ENCODE data around the gene SNX3.

The SNX3 gene

DNA sequence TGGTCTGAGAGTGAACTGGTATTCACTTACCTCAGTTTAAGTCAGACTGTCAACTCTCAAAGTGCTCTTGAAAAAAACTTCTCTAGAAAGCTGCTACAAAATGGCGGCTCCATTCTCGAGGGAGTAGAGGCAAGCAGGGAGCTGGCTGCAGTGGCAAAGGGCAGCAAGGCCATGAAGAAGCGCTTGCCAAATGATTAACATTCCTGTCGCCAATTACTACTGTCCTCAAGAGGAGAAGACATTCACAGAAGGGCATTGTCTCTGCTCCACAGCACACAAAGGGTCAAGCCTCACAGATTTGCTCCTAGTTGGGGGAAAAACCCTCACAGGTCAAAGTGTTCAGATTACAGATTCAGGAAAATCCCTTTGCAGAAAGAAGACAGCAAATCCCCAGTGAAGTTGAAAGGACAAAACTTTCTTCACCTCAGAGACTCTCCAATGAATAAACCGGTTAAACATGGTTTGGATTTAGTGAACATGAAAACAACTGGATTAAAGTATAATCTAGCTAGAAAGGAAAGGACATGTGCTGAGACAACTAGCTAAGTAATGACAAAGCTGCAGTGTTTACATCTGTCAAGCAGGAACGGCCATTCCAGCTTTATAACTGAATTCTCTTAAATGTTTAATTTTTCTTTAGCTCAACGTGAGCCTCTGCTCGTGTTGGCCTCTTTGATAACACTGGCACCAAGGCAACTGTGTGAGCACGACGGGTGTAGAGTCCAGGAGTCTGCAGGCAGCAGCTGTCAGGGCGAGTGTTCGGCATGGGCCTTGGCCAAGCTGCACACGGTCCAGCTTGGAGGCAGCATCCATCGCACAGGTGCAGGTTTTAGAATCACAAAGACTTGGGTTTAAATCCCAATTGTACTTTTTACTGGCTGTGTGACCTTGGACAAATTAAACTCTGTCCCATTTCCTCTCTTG, 57.4 kb downstream of the SNX3 start:
- peak; percentile 62 for DNase-seq

DNA sequence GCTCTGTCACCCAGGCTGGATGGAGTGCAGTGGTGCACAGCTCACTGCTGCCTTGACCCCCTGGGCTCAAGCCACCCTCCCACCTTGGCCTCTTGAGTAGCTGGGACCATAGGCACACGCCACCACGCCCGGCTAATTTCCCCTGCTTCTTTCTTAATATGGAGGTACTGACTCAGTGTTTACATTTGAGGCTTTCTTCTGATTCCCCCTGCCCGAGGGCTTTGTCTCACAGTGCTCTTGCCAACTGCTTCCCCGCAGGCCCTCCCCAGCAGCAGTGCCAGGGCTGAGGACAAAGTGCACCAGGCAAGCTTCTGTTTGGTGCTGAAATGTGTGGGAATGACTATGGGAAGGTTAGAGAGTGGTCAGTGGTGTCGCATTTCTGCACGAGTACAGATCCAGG, 60.2 kb downstream of the SNX3 start:
- no peak for DNase-seq

DNA sequence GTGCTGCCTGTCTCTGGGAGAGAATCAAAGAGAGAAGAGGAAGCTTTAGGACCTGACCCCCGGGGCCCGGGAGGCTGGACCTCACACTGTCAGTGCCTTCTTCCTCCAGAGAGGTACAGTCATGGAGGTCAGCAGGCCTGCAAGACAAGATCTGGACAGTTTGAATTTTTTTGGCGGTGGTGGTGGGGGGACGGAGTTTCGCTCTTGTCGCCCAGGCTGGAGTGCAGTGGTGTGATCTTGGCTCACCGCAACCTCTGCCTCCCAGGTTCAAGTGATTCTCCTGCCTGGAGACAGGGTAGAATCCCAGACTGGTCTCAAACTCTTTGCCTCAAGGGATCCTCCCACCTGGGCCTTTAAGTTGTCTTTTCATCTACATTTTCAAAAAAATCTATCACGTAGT, 60.7 kb downstream of the SNX3 start:
- no peak for DNase-seq

DNA sequence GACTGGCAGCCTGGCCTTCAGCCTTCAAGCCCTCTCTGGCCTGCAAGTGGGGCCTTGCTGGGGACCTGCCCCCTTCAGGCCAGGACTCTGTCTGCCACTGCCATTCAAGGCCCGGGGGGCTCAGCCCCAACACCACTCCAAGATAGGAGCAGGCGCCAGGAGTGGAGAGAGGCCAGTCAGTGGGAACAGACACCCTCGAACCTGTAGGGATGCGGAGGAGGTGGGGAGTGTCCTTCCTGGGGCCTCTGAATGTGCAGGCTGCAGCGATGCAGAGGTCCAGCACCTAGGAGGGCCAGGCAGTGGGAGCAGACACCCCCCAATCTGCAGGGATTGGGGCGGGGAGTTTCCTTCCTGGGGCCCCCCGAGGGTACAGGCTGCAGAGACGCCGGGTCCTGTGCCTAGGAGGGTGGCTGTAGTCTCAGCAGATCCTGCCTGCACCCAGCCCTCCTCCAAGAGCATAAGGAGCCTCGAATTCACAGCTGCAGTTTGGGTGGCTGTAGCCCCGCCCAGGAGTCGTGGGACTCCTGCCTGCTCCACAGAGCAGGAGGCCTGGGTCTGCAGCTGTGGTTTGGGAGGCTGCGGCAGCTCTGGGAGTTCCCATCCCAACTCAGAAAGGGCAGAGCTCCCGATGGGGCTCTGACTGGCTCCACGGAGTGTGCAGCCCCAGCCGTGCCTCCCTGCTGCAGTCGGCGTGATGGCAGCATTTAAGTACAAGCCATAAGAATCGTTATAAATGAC, 61.9 kb downstream of the SNX3 start:
- no peak for DNase-seq

DNA sequence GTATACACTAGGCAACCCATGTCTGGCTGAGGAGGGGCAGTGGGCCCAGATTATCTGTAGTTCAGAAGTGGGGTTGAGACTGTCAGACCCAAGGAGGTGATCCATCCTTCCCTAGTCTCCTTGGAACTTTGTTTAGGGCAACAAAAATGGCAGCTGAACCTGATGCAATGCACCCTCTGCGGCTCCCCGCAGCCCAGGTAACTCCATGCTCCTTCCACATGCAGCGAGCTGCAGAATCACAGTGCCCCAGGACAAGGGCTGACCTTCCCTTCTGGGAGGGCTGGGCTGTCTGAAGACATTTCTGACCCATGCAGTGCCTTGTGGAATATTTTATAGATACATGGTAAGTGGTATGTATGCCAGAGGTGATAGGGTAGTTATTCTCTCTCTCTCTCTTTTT, 65.6 kb downstream of the SNX3 start:
- DNase-seq, result no peak

DNA sequence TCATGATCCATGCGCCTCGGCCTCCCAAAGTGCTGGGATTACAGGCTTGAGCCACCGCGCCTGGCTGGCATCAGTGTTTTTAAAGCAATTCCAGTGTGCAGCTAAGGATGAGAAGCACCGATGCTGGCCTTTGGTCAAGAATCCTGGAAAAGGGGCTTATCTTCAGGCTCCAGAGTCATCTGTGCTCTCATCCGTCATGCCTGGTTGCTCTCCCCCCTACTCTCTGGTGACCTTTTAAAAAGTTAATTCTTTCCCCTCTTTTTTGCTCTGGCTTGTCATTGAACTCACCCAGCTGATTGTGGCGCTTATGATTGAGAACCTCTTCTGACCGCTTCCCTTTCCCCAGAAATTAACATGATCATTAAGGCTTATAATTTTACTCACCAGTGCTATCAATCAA, 66.3 kb downstream of the SNX3 start:
- DNase-seq, result no peak

DNA sequence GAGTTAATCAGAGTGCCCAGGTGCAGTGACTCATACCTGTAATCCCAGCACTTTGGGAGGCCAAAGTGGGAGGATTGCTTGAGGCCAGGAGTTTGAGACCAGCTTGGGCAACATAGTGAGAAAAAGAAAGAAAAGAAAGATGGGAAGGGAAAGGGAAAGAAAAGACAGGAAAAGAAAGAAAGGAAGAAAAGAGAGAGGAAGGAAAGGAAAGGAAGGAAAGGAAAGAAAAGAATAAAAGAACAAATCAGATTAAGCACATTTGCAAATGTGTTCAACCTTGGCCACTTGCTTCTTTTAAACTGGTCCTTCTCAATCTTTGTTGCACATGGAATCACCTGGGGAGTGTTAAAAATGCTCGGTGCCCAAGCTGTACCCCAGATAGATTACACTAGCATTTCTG, 67.0 kb downstream of the SNX3 start:
- no peak for DNase-seq

DNA sequence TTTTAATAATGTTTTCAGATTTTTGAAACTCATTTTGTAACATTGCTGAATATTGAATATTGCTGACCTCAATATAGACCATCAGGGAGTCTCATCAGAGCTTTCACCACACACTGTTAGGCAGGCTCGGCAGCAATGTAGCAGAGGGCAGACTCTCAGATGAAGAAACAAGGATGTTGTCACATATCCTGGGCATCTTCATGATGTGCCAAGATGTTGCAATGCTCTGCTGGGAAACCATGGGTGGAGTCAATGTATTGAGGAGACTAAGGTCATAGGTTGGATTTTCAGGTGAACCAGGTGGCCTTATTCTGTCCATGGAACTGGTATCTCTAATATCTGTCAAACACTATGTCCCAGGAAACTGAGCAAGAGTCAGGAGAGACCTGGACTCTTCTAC, 67.7 kb downstream of the SNX3 start:
- DNase-seq, result no peak

DNA sequence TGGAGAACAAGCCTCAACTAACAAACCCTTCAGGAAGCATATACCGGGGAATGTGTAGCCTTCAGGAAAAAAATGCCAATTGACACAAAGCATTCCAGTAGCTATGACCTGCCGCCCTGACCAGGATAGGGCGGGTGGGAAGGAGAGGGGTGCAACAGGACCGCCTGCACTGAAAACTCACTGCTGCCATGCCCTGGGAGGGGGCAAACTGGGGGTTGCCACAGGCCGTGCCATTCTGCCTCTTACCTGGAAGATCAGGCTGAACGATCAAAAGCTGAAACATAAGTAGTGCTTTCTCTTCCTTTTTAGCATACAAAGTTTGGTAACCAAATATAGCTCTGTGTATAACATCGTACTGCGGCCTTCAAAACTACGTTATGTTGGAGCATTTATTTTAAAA, 73.3 kb downstream of the SNX3 start:
- DNase-seq, result no peak

DNA sequence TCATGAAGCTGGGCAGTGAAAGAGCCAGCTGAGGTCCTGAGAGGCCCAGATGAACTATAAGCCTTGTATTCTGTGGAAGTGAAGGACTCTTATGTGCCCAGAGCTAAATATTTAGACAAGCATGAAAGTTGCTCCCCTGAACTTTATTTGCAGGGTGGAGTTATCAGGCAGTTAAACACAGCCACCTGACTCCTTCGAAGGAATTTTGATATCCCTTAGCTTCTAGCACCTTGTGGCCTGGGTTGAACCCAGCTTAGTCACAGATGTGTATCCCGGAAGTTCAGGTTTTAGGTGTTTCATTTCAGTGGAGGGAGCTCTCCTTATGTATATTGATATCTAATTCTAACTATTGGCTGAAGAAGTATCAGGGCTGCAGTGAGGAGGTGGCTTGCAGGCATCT, 74.6 kb downstream of the SNX3 start:
- no peak for DNase-seq

DNA sequence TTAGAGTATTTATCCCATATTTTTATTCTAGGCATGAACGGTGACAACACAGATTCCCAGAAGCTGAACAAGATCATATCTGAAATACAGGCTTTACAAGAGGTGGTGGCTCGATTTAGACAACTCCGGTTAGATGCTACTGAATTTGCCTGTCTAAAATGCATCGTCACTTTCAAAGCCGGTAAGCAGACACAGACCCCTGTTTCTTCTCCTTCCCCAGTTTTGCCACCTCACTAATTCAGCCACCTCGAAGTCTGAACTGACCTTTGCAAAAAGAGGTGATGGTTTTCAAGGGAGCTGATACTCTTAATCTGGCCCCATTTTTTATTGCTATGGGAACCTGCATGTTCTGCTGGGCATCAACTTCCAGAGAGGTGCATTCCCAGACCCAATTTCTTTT, 80.1 kb downstream of the SNX3 start:
- DNase-seq, result no peak

DNA sequence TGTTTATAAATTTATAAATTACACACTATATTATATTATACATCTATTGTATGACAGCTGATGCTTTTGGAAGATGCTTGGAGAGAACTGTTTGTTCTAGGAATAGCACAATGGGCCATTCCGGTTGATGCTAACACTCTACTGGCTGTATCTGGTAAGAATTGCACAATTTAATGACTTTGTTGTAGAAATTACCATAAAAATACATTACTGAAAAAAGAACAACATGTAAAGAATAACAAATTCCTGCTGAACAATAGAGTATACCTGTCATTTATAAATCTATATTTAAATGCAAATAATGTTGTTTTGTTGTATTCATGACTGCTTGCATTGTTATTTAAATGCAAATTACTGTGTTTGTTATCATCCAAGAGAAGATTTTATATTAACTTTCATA, 80.6 kb downstream of the SNX3 start:
- DNase-seq, result no peak

DNA sequence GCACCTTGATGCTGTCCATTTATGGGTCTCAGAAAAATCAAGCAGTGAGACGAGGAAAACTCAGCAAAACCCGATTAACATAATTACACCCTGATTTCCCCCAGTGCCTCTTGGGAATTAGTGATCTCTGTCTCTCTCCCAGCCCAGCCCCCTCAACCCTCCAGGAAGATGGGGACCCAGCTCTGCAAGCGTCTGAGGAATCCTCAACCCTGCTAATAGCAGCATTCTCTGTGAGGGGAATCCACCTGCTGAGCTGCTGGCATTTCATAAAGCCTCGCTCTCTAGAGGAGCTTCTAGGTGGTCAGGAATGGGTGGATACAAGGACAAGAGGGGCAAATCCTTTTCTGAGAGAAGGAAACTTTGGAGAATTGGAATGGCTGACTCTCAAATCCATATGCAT, 81.1 kb downstream of the SNX3 start:
- DNase-seq, result no peak

DNA sequence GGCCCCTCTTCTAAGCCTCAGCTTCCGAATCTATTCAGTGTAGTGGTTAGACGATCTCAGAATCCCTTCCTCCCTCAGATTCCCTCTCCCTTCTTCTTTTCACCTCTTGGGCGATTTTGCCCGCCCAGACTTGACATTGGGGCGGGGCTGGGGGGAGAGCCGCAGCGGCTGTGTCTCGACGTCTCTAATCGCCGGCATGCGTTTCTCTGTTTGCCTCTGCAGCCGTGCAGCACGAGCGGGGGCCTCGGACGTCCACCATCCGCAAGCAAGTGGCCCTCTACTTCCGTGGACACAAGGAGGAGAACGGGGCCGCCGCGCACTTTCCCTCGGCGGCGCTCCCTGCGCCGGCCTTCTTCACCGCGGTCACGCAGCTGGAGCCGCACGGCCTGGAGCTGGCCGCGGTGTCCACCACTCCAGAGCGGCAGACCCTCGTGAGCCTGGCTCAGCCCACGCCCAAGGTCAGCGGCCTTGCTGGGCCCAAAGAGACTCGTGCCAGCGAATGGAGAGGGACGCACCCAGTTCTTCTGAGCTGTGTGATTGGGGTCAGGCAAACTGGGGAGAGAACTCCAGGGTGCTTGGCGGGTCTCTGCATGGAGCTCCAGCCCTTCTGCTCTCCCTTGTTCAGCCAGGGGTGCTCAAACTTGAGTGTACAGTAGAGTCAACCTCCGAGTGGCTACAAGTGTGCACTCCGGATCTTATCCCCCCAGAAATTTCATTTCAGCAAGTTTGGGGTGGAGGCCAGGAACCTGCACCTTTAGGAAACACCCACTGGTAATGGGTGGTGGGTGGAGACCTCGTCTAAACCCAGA, 84.4 kb downstream of the SNX3 start:
- DNase-seq, result peak; percentile 24

DNA sequence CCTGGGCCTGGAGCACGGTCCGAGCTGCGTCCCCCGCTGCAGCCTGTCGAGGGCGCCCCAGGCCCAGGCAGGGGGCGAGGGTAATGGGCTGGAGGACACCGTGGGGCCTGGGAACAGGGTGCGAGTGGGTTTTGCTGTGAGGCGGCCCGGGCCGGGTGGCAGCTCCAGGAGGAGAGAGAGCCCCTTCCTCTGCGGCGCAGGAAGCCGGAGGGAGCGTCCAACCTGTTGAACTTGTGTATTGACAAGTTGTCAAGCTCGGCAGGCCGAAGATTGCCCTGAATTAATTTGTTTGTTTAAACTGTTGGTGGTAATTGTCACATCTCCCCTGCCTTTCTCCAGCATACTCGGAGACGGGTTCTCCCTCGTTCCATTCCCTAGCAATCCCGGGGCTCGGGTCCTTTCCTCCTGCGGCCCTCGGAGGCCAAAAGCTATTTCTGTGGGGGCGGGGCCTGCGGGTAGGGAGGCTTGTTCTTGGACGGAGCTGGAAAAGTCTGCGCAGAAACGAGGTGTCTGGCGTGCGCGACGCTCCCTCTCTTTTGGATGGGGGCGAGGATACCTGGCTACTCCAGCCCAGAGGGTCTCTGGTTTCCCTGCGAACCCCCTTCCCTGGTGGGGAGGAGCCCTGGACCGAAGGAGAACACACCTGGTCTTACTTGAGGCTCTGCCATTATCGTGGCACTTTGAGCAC, 85.1 kb downstream of the SNX3 start:
- DNase-seq, result peak; percentile 33

DNA sequence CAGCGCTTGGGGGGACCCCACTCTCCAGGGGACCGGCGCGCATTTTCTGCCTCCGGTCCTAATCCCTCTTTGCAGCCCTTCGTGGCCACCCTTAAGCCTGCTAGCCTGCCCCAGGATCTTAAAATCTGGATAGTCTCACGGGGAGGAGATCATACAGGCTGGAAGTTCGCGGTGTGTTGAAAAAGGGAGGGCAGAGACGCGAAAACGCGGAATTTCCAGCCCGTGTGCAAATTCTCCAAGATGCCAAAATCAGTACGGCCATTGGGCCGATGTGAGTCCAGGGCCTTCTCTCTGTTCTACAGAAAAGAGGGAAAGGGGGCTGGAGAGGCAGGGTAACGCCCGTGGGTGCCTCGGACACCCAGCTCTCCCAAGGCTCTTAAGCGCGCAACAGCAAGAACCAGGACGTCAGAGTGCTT, 85.7 kb downstream of the SNX3 start:
- DNase-seq, result no peak

DNA sequence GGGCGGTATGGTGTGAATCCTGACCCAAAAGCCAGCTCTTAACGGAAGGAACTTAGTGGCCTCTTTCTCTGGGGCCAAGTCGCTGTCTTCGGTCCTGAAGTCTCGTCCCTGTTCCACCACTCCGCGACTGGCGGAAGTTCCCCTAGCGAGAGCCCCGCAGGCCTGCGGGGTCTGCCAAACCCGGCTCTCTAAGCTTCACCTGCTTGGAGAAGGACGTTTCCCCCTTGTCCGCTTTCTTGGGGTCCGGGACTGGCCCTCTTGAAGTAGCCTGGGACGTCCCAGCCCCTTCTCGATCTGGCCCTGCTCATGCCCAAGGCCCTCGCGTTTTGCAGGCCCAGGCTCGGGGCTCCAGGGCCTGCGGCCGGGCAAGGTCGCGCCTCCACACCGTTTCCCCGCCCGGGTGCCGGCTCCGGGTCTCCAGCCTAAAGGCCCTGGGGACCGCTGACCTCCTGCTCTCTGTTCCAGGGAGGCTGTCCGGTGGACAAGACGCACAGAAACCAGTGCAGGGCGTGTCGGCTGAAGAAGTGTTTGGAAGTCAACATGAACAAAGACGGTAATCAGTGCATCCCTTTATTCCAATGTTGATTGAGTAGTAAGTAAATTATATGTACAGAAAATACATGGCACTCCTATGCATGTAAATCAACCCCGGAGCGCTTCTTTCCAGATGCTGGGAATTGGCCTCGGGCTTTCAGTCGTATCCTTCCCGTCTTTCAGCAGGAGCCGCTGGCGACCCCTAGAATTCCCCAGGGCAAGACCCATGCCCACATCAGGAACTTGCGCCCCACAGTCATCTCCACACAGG, 86.3 kb downstream of the SNX3 start:
- DNase-seq, result peak; percentile 70

DNA sequence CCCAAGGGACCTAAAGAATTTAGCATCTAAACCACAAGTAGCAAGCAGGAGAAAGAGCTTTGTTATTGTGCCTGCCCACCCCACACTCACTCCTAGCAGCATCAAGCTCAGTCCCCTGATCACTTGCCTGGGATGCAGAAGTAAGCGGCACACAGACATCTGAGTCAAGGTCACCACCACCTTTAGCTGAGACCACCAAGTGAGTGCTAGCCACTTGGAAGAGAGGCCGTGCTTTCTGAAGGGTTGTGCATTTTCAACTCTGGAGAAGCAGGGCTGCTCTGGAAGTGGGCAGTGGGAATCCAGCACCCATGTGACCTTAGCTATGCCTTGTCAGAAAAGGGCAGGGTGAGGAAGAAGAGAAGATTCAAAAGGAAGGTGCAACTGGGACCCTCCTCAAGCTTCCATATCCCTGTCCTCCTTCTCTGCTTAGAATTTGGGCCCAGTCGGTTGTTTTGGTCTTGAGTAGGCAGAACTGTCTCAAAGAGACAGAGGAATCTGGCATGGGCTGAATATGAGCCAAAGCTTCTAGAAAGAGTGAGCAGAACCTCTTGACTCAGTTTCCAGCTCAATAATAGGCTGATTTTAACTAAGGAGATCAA, 88.8 kb downstream of the SNX3 start:
- no peak for DNase-seq

DNA sequence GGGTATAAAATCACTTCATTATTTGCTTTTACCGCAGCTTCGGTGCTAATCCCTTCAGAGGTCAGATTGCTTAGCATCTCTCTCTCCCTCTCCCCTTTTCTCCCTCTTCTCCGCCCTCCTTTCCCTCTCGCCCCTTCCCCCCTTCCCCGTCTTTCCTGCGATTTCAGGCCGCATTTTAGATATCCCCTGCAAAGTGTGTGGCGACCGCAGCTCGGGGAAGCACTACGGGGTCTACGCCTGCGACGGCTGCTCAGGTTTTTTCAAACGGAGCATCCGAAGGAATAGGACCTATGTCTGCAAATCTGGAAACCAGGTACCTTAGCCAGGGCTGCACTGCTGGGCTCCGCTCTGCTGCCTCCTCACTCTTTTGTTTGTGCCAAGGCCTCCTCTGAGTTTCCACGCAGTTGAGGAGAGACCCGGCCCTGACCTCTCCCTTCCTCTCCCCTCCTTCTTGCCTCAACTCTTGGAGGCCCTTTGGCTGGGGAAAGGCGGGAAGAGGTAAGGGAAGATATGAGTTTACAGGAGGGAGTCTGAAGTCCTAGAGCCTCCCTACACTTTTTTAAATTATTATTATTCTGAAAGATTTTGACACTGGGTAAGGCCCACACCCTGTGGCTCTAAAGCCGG, 89.4 kb downstream of the SNX3 start:
- DNase-seq, result peak; percentile 54

DNA sequence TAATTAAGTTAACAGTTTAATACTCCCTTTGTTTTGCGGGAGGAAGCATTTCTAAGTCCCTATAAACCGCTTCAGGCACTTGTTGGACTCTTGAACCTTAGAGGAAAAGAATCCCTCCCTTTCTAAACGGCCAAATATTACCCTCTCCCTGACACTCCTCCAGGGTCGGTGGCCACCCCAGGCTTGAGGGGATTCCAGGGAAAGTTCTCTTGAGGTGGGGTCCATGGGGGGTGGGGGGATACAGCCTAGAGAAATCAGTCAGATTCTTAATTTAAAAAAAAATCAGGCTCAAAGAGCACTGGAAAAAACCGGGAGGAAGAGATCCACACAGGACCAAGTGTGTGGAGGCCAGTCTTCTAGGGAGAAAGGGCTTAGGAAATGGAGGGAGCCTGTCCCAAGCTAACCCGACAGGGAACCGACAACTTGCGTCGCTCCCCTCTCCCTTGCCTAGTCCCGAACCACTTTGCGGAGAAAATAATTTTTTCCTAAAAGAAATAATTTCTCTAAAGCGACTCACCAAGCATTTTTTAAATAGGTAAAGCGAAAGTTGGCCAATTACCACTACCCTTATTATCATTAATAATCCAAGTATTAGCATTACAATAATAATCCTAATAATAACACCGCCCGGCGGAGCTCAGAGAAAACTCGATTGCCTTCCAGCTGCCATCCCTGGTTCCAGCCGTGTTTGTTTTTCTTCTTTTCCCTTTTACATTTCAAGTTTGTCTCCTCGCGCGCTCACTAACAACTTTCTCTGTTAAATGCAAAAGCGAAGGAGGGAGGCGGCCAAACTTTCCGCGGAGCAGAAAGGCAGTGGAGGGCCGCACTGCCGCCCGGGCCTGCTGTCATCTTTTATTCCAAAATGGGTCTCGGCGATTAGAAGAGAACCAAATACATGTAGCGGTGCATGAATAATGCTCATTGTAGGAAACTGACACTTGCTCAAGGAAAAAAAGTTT, 90.2 kb downstream of the SNX3 start:
- peak; percentile 56 for DNase-seq
